ENCODE data around the gene SLC16A13. TPM values are rescaled to one million over a fixed set of nuclear protein-coding genes. Genes with fewer than 3 reads are reported as not detected.

SLC16A13 gene
- total and polyA plus RNA-seq, 2 of the 8 experiments (the other 6 are each of a cell fraction or from before 2014, with no cell fraction given): 5.4 to 5.8 TPM

DNA sequence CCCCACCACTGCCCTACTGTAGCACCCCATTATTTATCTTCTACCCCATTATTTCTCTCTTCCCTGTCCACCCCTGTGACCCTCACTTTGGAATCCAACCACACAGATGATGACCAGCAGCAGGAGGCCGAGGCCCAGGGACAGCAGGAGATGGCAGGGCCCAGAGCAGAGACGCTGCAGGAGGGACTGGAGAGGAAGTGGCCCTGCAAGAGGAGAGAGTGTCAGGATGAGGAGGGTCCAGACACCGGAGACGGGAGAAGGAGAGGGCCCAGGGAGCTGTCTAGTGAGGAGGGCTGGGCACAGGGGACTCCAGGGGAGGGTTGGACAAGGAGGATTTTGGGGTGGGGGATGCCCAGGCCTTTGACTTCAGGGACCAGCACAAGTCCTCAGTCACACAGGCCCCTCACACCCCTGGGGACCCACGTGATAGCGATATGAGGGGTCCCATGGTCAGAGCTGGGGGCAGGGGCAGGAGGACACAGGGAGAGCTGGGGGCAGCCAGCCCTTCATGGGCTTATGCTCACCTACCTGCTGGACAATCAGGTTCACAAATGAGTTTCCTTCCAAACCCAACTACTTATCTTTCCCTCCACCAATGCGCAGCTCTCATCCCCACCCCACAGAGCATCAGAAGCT lies 42.2 kb downstream of the SLC16A13 start (continued):
- TF ChIP-seq EZH2 (IDR thresholded peaks at IDR 0.05; ENCODE audit: low read depth, low read length, severe bottlenecking): no peak
- no peak for TF ChIP-seq TBP (IDR thresholded peaks at IDR 0.05; ENCODE audit: low read depth, low read length)

Data from H1 (cell line).